K562 (cell line): ENCODE data around the gene NBPF3. TPM values are rescaled to one million over a fixed set of nuclear protein-coding genes. Genes with fewer than 3 reads are reported as not detected.
A peak's percentile ranks its signal among the peaks of the same experiment; 100 is the strongest.

ENCODE experiments used
- ATAC-seq: fragments of 200-7000 bp; cut with Tn5 transposase; 3 replicates; pipeline ENCODE4 v1.9.1; 2020; ENCODE audit warnings: moderate library complexity
- BruUV-seq: library from RNA; stranded (reverse); fragments of 400-500 nt; replicated peaks from 2 replicates; lab custom pipeline; 2021; lab: Mats Ljungman, UMichigan
- CTCF ChIA-PET: fragments of 300-600 bp; formaldehyde crosslinking; extraction: SDS; loops from one replicate; lab custom pipeline; 2021; ENCODE audit warnings: low intra/inter-chr PET ratio; lab: Yijun Ruan, JAX
- POLR2A ChIA-PET: fragments of 300-600, 350-650 bp; sonication (Branson Sonifier 250); formaldehyde crosslinking; extraction: SDS; loops from one replicate; lab custom pipeline; 2021; ENCODE audit warnings: antibody characterized with exemption, inconsistent platforms; lab: Yijun Ruan, JAX
- DNase-seq, 4 experiments: peaks; one replicate each; pipeline versions ENCODE4 v3.0.0 to v3.0.0-alpha.2; 2011 to 2018; ENCODE audit warnings: low spot score in 3 of 4, mixed read lengths in 3 of 4; ENCODE audit errors: extremely low read depth in 1 of 4
- FAIRE-seq: peaks from 2 replicates; lab custom pipeline; 2011; peaks lifted over from hg19 to GRCh38; lab: Jason Lieb, UNC
- H2AFZ ChIP-seq: 2 replicates; pipeline ENCODE4 v1.6.0; 2011; ENCODE audit warnings: low read depth, low read length, control low read depth, inconsistent platforms
- H3K27ac ChIP-seq: fragments of 200-600 bp; 3 replicates; pipeline ENCODE4 v1.8.0; 2011; ENCODE audit warnings: low read depth, mild to moderate bottlenecking, control low read depth, inconsistent platforms, low read length, moderate library complexity, mixed read lengths; ENCODE audit errors: extremely low read depth
- H3K27me3 ChIP-seq, 2 experiments: fragments of 300-600 bp in 1 of 2; 2 replicates in 1 of 2; 3 replicates in 1 of 2; pipeline versions ENCODE4 v1.6.0 to v1.8.0; 2011; ENCODE audit warnings: inconsistent platforms in 2 of 2, low read length in 2 of 2, mild to moderate bottlenecking in 1 of 2, mixed read lengths in 1 of 2, moderate library complexity in 1 of 2; ENCODE audit not compliant: control insufficient read depth in 2 of 2, insufficient read depth in 2 of 2
- H3K36me3 ChIP-seq: fragments of 300-600 bp; 3 replicates; pipeline ENCODE4 v1.8.0; 2011; ENCODE audit warnings: mild to moderate bottlenecking, low read length, inconsistent platforms; ENCODE audit not compliant: control insufficient read depth, insufficient read depth
- H3K4me1 ChIP-seq, 2 experiments: fragments of 200-600 bp in 1 of 2; replicated peaks in 1 of 2; 2 replicates in 1 of 2; 3 replicates in 1 of 2; pipeline versions ENCODE4 v1.5.1 to v1.8.0; 2011; ENCODE audit warnings: inconsistent platforms in 2 of 2, low read length in 2 of 2, mild to moderate bottlenecking in 1 of 2, mixed read lengths in 1 of 2, moderate library complexity in 1 of 2; ENCODE audit not compliant: control insufficient read depth in 2 of 2, insufficient read depth in 2 of 2
- H3K4me2 ChIP-seq: 2 replicates; pipeline ENCODE4 v1.6.1; 2011; ENCODE audit warnings: low read length, control low read depth, inconsistent platforms, mixed read lengths; ENCODE audit not compliant: insufficient read depth
- H3K4me3 ChIP-seq: fragments of 200-600 bp; sonication (generic), shearing (Covaris generic); 2 replicates; pipeline ENCODE4 v1.5.1; 2016; ENCODE audit warnings: control low read depth, inconsistent platforms
- H3K79me2 ChIP-seq: fragments of 200-600 bp; 3 replicates; pipeline ENCODE4 v1.8.0; 2011; ENCODE audit warnings: low read length, inconsistent platforms; ENCODE audit not compliant: control insufficient read depth, insufficient read depth
- H3K9ac ChIP-seq, 2 experiments: 2 replicates each; pipeline versions ENCODE4 v1.6.0 to v1.6.1; 2011; ENCODE audit warnings: low read depth in 2 of 2, low read length in 2 of 2, control low read depth in 1 of 2, inconsistent platforms in 1 of 2, mild to moderate bottlenecking in 1 of 2, mixed read lengths in 1 of 2; ENCODE audit not compliant: insufficient read depth in 1 of 2
- H3K9me1 ChIP-seq: one replicate; pipeline ENCODE4 v1.6.0; 2011; ENCODE audit warnings: inconsistent platforms, mild to moderate bottlenecking, low read length, moderate library complexity; ENCODE audit not compliant: control insufficient read depth, insufficient read depth
- H3K9me3 ChIP-seq: replicated peaks from 2 replicates; pipeline ENCODE4 v1.5.1; 2011; ENCODE audit warnings: low read depth, low read length, inconsistent platforms; ENCODE audit not compliant: control insufficient read depth, insufficient read depth
- H4K20me1 ChIP-seq: replicated peaks from 2 replicates; pipeline ENCODE4 v1.6.1; 2011; ENCODE audit warnings: low read length, inconsistent platforms, mixed read lengths; ENCODE audit not compliant: control insufficient read depth, insufficient read depth
- BRD9 ChIP-seq: fragments of 450-650 bp; IDR thresholded peaks from 2 replicates; pipeline ENCODE4 v1.6.1; 2018; ENCODE audit warnings: low read depth; ENCODE audit not compliant: partially characterized antibody
- KAT2B ChIP-seq: IDR thresholded peaks from one replicate; pipeline ENCODE4 v1.6.1; 2012; ENCODE audit warnings: low read depth, mild to moderate bottlenecking, control low read depth, inconsistent platforms, low read length, moderate library complexity
- LARP7 ChIP-seq: fragments of 450-650 bp; IDR thresholded peaks from 2 replicates; pipeline ENCODE4 v1.6.1; 2016
- MAFF ChIP-seq: IDR thresholded peaks from 2 replicates; pipeline ENCODE4 v1.6.1; 2012; ENCODE audit warnings: low read length, improper control_type of control experiment
- MAFG ChIP-seq: fragments of 450-650 bp; conservative IDR thresholded peaks from 2 replicates; pipeline ENCODE4 v1.6.1; 2016; ENCODE audit warnings: missing genetic modification characterization, missing compliant biosample characterization
- MAFK ChIP-seq: IDR thresholded peaks from 2 replicates; pipeline ENCODE4 v1.6.1; 2011; ENCODE audit warnings: low read length, improper control_type of control experiment
- PRDM10 ChIP-seq: fragments of 450-650 bp; IDR thresholded peaks from 2 replicates; pipeline ENCODE4 v1.6.1; 2018; ENCODE audit not compliant: partially characterized antibody
- TAF1 ChIP-seq: IDR thresholded peaks from 2 replicates; pipeline ENCODE4 v1.6.1; 2011; ENCODE audit warnings: mild to moderate bottlenecking, low read length, moderate library complexity; ENCODE audit not compliant: insufficient read depth, control insufficient read depth, severe bottlenecking; ENCODE audit errors: extremely low read depth
- TAF15 ChIP-seq: fragments of 200-400 bp; formaldehyde crosslinking; IDR thresholded peaks from 2 replicates; pipeline ENCODE4 v1.6.1; 2017; ENCODE audit warnings: mild to moderate bottlenecking, low read depth, low read length, moderate library complexity
- ZKSCAN1 ChIP-seq: fragments of 150-350 bp; IDR thresholded peaks from 2 replicates; pipeline ENCODE4 v1.6.1; 2016; ENCODE audit warnings: low read depth, low read length
- ZNF146 ChIP-seq: IDR thresholded peaks from one replicate; pipeline ENCODE4 v1.6.1; 2018; ENCODE audit warnings: missing compliant biosample characterization; ENCODE audit not compliant: unreplicated experiment
- ZNF764 ChIP-seq: fragments of 250-450 bp; sonication (Bioruptor Pico); IDR thresholded peaks from 2 replicates; pipeline ENCODE4 v1.4.0; 2020; ENCODE audit warnings: low read depth, mild to moderate bottlenecking, moderate library complexity
- WGBS: fragments of 100-300 bp; shearing (Covaris generic); methylation state at CpG from one replicate; pipeline ENCODE4 v1.1.6; 2016; ENCODE audit warnings: low coverage, mixed read lengths; ENCODE audit not compliant: insufficient coverage; ENCODE audit errors: missing lambda C conversion rate; 5-methylcytosine and 5-hydroxymethylcytosine counted together
- in situ Hi-C: fragments of 300-500 bp; cut with MboI; formaldehyde crosslinking; loops from 4 replicates; pipeline ENCODE4 v1.15.0; 2018; ENCODE audit warnings: inconsistent platforms, mixed read lengths
- intact Hi-C: fragments of 100-400 bp; cut with micrococcal nuclease; formaldehyde crosslinking; loops from 2 replicates; pipeline ENCODE4 v1.14.2; 2022
- polyA plus RNA-seq, 8 experiments: library from polyadenylated mRNA; depleted of rRNA in 4 of 8; stranded (reverse) in 5 of 8; unstranded in 3 of 8; fragments of >200 nt; fragmentation: Nextera tagmentation in 2 of 8; fragmentation: Illumina TruSeq in 1 of 8; extraction: Ambion mirVana in 2 of 8; extraction: Trizol in 1 of 8; gene quantifications; 2 replicates each; pipeline versions ENCODE4 v1.2.1 to v1.2.3, GENCODE V29; 2011 to 2014; ENCODE audit warnings: inconsistent platforms in 1 of 8, missing spikeins in 1 of 8
- total RNA-seq, 7 experiments: library from RNA; depleted of rRNA in 6 of 7; stranded (reverse); fragments of >200 nt in 6 of 7; fragmentation: Illumina TruSeq in 2 of 7; extraction: Trizol in 2 of 7; gene quantifications; 2 replicates each; pipeline versions ENCODE4 v1.2.1 to v1.2.3, GENCODE V29; 2011 to 2021; ENCODE audit warnings: low replicate concordance in 1 of 7
- TF ChIP-seq, protein P1 (sequence below): fragments of 450-650 bp; formaldehyde crosslinking; IDR thresholded peaks from 2 replicates; pipeline ENCODE4 v1.4.0; 2020; ENCODE audit warnings: mild to moderate bottlenecking, moderate library complexity

Gene NBPF3
- total and polyA plus RNA-seq, 9 of the 15 experiments (the other 6 are each of a cell fraction or from before 2014, with no cell fraction given), result 1.5 to 7.3 (median 5.4) TPM

DNA sequence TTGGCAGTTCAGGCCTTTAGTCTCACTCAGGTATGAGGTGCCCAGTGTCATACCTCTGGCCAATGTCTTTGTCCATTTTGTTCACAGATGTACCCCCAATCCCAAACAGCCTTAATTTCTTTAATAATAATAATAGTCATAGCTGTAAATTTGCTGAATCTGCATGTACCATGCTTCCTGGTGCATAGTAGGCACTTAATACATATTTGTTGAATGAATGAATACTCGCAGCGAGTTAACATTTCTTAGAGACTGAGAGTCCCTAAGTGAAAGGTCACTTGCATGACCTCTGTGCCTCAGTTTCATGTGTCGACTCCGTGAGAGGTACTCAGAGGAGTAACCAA is 81.8 kb downstream of the NBPF3 start:
- no peaks in the 10 kb centered on the region for H3K79me2 ChIP-seq
- no peaks in the 10 kb centered on the region for H3K9me1 ChIP-seq
- WGBS, result 16% methylated on average over 4 of the region's 4 CpGs
- peaks cover 3% of the 10 kb centered on the region; the same call in 1 of the 2 replicates for H4K20me1 ChIP-seq
- H3K27ac ChIP-seq, result no peak overlapping the region
- H3K9ac ChIP-seq, result no peak overlapping the region
- POLR2A ChIA-PET, result interaction anchor here (0.6 kb wide), 1 partner anchor 11 kb away, joined by 3 read pairs; no protein-coding TSS in a partner anchor
- no peak for DNase-seq
- no peak overlapping the region for H3K4me2 ChIP-seq
- no peaks in the 10 kb centered on the region for H3K4me1 ChIP-seq
- peaks cover 27 to 62% of the 10 kb centered on the region in 2 experiments; a peak in 4 of 5 replicates for H3K27me3 ChIP-seq
- CTCF ChIA-PET, result no interaction called here
- in situ Hi-C loops (loop anchor here (25.0 kb wide), 1 partner anchor 141 kb away; the partner anchor contains the start of gene RAP1GAP), intact Hi-C loops (no loop called here)
- H2AFZ ChIP-seq, result no peak overlapping the region
- no peaks in the 10 kb centered on the region for H3K9me3 ChIP-seq
- no TSS peak for BruUV-seq
- ATAC-seq, result no peak
- H3K36me3 ChIP-seq, result no peaks in the 10 kb centered on the region
- H3K4me3 ChIP-seq, result no peak overlapping the region
- no peak for FAIRE-seq
- TF ChIP-seq KAT2B (no peak), MAFG (peak; percentile 39; the same call in 1 of the 2 replicates), MAFK (peak; percentile 12; the same call in 1 of the 2 replicates), MAFF (peak; percentile 26; the same call in 1 of the 2 replicates), ZNF764 (CRISPR knock-in tag) (no peak), TAF15 (no peak), ZKSCAN1 (0 out of 2 replicates have a peak, but pooled peaks have one; percentile 50), PRDM10 (no peak), BRD9 (no peak), TAF1 (no peak), LARP7 (no peak), ZNF146 (CRISPR knock-in tag) (no peak)
- TF ChIP-seq, protein P1, sequence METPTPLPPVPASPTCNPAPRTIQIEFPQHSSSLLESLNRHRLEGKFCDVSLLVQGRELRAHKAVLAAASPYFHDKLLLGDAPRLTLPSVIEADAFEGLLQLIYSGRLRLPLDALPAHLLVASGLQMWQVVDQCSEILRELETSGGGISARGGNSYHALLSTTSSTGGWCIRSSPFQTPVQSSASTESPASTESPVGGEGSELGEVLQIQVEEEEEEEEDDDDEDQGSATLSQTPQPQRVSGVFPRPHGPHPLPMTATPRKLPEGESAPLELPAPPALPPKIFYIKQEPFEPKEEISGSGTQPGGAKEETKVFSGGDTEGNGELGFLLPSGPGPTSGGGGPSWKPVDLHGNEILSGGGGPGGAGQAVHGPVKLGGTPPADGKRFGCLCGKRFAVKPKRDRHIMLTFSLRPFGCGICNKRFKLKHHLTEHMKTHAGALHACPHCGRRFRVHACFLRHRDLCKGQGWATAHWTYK (CRISPR knock-in tag), result no peak
